Lung microvascular endothelial cell (primary cell): ENCODE data around the gene BAIAP2L2. TPM values are rescaled to one million over a fixed set of nuclear protein-coding genes. Genes with fewer than 3 reads are reported as not detected.
"Not testable (repeated sequence)": the region's sequence is repeated elsewhere in the genome, so short reads cannot be mapped to it uniquely, and the experiment has no call there.

Experiments
- DNase-seq, 2 donors: peaks; one replicate each; pipeline versions ENCODE4 v3.0.0 to v3.0.0-alpha.2; 2010; ENCODE audit warnings: low read depth in 2 of 2
- total RNA-seq: library from RNA; depleted of rRNA; stranded (reverse); fragments of >200 nt; gene quantifications from 2 replicates; pipeline ENCODE4 v1.2.1, GENCODE V29; 2014

The BAIAP2L2 gene
- total RNA-seq, 1 donor from 2014 or later: under 0.01 TPM

- no peak for DNase-seq
Observed at GRCh38 chr22:38081941-38082828, 28.3 kb downstream of the BAIAP2L2 start.

DNA sequence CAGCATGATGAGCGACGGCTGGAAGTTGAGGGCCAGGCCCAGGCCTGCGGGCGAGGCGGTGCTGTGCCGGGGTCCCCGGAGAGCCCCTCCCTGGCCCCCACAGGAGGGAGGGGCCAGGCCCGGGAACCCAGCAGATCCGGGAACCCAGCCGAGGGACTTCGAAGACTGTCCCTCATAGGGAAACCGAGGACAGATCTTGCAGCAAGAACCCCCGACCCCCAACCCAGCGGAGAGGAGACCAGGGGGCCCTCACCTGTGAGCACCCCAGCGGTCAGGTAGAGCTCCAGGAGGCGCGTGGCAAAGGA is 28.9 kb downstream of the BAIAP2L2 start:
- DNase-seq: no peak

DNA sequence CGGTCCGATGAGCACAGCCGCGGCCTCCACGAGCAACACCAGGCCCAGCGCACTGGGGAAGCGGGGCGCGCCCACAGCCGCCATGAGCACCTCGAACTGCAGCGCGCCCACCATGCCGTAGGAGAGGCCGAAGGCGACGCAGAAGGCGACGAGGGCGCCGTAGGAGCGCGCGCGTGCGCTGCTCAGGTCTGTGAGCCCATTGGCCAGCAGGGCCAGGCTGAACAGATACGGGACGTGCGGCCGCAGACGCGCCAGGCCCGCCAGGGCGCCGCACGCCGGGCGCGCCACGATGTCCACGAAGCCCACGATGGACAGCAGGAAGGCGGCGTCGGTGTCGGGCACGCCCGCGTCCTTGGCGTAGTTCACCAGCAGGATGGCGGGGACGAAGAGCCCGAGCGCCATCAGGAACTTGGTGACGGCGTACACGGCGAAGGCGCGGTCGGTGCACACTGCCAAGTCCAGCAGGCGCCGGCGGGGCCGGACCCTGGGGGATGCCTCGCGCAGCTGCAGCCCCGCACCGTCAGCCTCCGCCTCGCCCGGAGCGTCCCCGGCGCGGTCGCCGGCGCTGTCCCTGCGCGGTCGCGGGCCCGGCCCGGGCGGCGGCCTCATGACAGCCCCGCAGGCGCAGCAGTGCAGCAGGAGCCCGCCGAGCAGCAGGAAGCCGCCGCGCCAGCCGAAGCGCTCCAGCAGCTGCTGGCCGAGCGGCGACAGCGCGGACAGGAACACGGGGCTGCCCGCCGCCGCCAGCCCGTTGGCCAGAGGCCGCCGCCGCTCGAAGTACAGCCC is 29.4 kb downstream of the BAIAP2L2 start:
- peak; percentile 47 to 66 for DNase-seq

DNA sequence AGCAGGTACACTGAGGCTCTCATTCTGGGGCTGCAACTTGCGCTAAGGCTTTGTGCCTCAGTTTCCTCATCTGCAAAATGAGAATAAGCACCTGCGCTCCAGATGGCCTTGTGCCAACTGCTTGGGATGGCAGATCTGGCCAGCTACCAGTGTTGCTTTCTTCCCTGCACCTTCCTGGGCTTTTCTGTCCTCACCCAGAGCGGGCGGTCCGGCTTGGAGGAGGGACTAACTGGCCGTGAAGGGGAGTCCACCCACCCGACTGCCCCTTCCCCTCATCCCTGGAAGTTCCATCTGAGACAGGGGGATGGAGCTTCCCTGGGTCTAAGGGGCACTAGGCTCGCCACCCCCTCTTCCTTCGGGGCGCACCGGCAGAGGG is 30.0 kb downstream of the BAIAP2L2 start:
- DNase-seq: no peak

GRCh38 chr22:38079804-38080203 is 30.7 kb downstream of the BAIAP2L2 start:
- DNase-seq: no peak

GRCh38 chr22:38079208-38079607 is 31.3 kb downstream of the BAIAP2L2 start:
- DNase-seq: not testable (repeated sequence)

- no peak for DNase-seq
Observed at GRCh38 chr22:38078046-38078840, 32.2 kb downstream of the BAIAP2L2 start.

GRCh38 chr22:38077595-38077994 is 32.9 kb downstream of the BAIAP2L2 start:
- no peak for DNase-seq

DNA sequence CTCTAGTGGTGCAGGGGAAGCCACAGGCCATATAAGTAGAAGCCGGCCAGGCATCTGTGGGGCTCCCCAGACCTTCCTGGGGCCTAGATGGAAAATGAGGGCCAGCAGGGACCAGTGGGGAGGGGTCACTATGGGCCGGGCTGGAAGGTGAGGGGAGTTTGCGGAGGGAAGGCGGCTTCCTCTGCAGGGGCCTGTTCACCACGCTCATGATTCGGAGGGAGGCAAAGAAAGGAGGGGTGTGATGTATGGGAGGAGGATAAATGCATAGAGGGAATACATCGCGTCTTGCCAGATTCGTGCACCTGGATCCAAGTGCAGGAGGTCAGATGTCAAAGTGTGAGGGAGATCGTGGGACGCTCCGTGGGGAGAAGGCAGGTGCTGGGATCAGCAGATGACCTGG is 33.4 kb downstream of the BAIAP2L2 start:
- no peak for DNase-seq

- no peak for DNase-seq
Observed at GRCh38 chr22:38075961-38076360, 34.5 kb downstream of the BAIAP2L2 start.

DNA sequence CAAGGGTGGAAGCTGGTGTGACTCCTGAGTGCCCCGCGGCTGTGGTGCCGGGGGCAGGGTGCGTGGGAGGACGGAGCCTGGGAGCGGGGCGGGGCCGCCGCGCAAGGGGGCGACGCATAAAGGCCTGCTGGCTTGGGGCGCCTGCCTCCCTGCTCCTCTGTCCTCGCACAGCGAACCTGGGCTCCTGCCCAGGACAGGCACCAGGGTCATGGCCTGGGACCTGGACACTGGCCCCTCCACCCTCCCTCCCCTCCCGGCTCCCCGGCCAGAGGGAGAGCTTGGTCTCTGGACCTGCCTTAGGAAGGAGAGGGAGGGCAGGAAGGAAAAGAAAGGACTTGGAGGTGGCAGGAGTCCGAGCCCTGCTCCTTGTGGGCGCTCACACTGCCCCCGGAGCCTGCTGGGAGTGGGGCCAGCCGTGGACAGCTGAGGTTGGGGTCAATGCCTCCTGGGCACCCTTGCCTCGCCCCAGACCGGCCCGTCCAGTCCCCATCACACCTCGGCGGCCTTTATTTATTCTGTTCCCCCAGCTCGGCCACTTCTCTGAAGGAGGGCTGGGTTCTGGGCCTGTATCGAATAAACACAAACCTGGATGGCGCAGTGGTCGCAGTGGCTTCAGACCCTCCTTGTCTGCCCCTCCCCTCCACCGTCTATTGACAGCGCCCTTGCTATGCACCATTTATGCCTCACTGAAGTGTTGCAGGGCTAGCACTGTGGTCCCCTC is 35.2 kb downstream of the BAIAP2L2 start:
- no peak for DNase-seq

- peak in 1 of 2 donors; percentile 63 for DNase-seq
Observed at GRCh38 chr22:38074181-38075104, 36.0 kb downstream of the BAIAP2L2 start.

DNA sequence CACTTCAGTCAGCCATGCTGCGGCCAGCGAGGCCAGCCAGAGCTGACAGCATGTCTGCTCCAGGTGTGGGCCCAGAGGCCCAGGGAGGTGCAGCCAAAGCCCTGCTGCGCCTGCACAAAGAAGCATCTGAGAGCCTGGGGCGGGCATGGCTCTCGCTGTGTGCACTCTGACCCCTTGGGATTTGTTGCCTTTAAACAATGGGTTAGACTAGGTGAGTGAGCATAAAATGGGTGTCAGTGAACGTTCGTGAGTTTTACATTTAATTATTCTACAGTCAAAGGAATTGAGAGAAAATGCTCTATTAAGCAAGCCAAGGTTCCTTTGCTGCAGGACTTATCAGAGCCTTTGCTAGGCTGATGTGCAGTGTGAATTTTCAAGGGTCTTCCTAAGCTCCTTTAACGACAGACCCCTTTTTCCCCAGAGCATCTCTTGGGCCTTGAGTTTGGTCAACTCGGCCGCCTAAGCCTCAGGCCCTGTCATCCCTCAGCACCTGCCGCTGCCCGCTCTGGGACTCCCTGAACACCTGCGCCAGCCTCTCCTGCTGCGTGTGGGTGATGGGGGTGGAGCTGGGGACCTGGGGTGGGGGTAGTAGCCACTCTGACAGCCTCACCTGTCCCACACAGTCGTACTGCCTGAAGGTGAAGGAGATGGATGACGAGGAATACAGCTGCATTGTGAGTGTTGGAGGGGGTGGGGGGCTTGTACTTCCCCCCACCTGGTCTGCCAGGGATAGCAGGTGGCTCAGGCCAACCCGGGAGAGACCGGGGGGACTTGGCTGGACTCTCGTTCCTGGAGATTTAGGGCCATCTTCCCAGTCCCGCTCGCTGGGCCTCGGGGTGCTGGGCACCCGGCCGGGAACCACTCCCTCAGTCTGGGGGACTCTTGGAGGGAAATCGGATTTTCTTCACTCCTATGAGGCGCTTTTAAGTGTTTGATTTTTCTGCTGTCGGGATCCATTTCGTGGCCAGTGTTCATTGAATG is 37.0 kb downstream of the BAIAP2L2 start:
- DNase-seq: no peak

DNA sequence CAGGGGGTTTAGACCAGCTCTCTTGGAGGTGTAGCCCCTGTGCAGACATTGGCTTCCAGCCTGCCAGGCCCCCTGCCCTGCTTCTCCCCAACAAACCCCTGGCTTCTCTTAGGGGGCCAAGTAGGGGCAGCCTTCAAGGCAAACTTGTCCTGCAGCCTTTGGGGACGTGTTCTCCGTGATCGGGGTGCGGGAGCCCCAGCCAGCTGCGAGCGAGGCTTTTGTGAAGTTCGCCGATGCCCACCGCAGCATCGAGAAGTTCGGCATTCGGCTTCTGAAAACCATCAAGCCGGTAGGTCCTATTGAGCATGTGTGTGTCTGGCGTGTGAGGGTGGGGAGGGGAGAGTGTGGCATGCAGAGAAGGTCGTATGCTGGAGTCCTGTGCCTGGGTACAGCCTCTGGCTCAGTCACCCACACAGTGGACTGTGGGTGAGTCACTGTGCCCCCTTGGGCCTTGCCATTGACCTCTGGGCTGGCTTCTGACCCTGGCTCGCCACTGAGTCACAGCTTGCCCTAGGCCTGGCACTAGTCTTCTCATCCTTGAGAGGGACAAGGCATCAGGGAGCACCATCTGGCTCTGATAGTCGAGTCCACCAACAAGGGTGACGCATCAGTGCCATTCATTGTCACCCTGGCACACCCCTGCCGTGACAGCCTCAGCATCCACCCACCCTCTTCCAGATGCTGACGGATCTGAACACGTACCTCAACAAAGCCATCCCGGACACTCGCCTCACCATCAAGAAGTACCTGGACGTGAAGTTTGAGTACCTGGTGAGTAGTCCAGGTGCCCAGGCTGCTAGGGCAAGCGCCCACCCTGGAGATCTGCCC is 37.9 kb downstream of the BAIAP2L2 start:
- no peak for DNase-seq

GRCh38 chr22:38071421-38072321 is 38.8 kb downstream of the BAIAP2L2 start:
- no peak for DNase-seq

DNA sequence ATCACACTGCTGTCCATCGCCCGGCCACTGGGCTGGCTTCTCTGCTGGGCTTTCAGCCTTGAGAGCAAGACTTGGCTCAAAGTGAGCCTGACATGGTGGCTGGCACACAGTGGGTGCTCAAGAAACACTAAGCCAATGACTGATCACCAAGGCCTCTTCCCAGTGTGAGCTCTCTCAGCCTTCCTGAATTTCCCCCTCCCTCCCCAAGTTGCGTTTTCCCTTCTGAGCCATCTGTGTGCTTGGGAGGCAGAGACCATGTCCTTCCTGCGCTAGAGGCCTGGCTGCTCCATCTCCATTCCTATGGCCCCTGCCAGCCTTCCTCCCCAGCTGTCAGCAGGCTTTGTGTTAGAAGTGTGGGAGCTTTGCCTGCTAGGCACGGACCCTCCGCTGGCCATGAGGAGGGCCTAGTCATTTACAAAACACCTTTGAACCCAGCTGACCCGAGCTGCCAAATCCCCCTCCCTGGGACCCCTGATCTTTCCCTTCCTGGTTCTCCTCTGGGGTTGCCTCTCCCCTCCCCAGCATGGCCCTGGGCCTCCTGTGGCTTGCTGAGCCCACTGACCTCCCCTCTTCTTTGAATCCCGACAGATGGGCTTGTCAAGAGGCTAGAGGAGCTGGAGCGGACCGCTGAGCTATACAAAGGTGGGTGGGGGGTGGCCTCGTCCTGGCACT is 40.1 kb downstream of the BAIAP2L2 start:
- no peak for DNase-seq
